ENCODE results near the gene ITGB4. TPM values are rescaled to one million over a fixed set of nuclear protein-coding genes. Genes with fewer than 3 reads are reported as not detected.

ITGB4 gene
- total and polyA plus RNA-seq, 9 of the 15 experiments (the other 6 are each of a cell fraction or from before 2014, with no cell fraction given): 0.05 to 2.8 (median 0.76) TPM; not detected in 3

- intact Hi-C loops (cut with micrococcal nuclease) (loop anchor here (5.0 to 10.0 kb wide), 2 partner anchors 235 to 253 kb away; partner anchors contain the start of genes CASKIN2, CDK3 and TSEN54), in situ Hi-C loops (cut with MboI) (no loop called here)
- ATAC-seq (no peak), FAIRE-seq (no peak), DNase-seq (ENCODE audit: extremely low read depth in 1 of 4, low spot score in 3 of 4) (no peak)
- ChIA-PET CTCF (ENCODE audit: low intra/inter-chr PET ratio) (interaction anchor here (1.0 to 1.2 kb wide), 2 partner anchors 77 to 119 kb away, joined by 3 to 5 read pairs; partner anchors contain the start of gene SMIM5), POLR2A (interaction anchor here (0.6 to 14.7 kb wide), 6 partner anchors 12 to 68 kb away, joined by 3 to 464 read pairs (median 4); a partner anchor contains a TSS)
- Histone ChIP-seq H3K79me2 (ENCODE audit: control insufficient read depth, insufficient read depth, low read length) (no peaks in the 10 kb centered on the region), H3K9me3 (replicated peaks; ENCODE audit: control insufficient read depth, insufficient read depth, low read depth, low read length) (no peaks in the 10 kb centered on the region), H3K27me3 (ENCODE audit: control insufficient read depth in 2 of 2, insufficient read depth in 2 of 2, low read length in 2 of 2) (no peaks in the 10 kb centered on the region), H4K20me1 (replicated peaks; ENCODE audit: control insufficient read depth, insufficient read depth, low read length) (no peaks in the 10 kb centered on the region), H3K36me3 (ENCODE audit: control insufficient read depth, insufficient read depth, low read length) (no peaks in the 10 kb centered on the region), H2AFZ (ENCODE audit: low read depth, low read length) (no peak overlapping the region), H3K27ac (ENCODE audit: extremely low read depth, low read depth, low read length) (no peak overlapping the region), H3K9me1 (ENCODE audit: control insufficient read depth, insufficient read depth, low read length) (no peaks in the 10 kb centered on the region), H3K9ac (ENCODE audit: insufficient read depth in 1 of 2, low read depth in 2 of 2, low read length in 2 of 2) (no peak overlapping the region), H3K4me1 (replicated peaks in 1 of 2; ENCODE audit: control insufficient read depth in 2 of 2, insufficient read depth in 2 of 2, low read length in 2 of 2) (peaks cover 13 to 66% of the 10 kb centered on the region in 2 experiments), H3K4me2 (ENCODE audit: insufficient read depth, low read length) (no peak overlapping the region), H3K4me3 (no peak overlapping the region)
- BruUV-seq (replicated peaks): no TSS peak
- 68% methylated on average over 16 of the region's 24 CpGs for WGBS (ENCODE audit: insufficient coverage, low coverage, missing lambda C conversion rate)
- TF ChIP-seq MBD1 (CRISPR knock-in tag; IDR thresholded peaks at IDR 0.05): no peak
- peak; percentile 89 for TF ChIP-seq ZBTB33 (CRISPR knock-in tag; IDR thresholded peaks at IDR 0.05)
Measured at GRCh38 chr17:75751676-75752404, 30.6 kb downstream of the ITGB4 start.

Measured in K562 (cell line).